Fibroblast of skin of right quadriceps (primary cell): ENCODE measurements around the gene PRR36.
"Not testable (repeated sequence)": the region's sequence is repeated elsewhere in the genome, so short reads cannot be mapped to it uniquely, and the experiment has no call there.

ENCODE experiments used
- DNase-seq: peaks from one replicate; pipeline ENCODE4 v3.0.0-alpha.2; 2013

The PRR36 gene

GRCh38 chr19:7897292-7897691, 23.1 kb upstream of the PRR36 start:
- no peak for DNase-seq

- DNase-seq, result no peak
These were observed 21.4 kb upstream of the PRR36 start for GRCh38 chr19:7895565-7895964.

- no peak for DNase-seq
These were observed 20.6 kb upstream of the PRR36 start for GRCh38 chr19:7894612-7895309.

- DNase-seq, result not testable (repeated sequence)
These were observed 19.3 kb upstream of the PRR36 start for GRCh38 chr19:7893362-7894101.

- DNase-seq, result no peak
These were observed 14.6 kb upstream of the PRR36 start for GRCh38 chr19:7888826-7889217.

- DNase-seq, result peak; percentile 65
These were observed 14.1 kb upstream of the PRR36 start, which contains the start of gene LRRC8E for GRCh38 chr19:7888145-7888825. TSS of gene LRRC8E (plus strand) at chr19:7888510. CDS start at chr19:7895604, 7,094 bp downstream.

GRCh38 chr19:7887408-7888144, 13.4 kb upstream of the PRR36 start:
- DNase-seq, result no peak

GRCh38 chr19:7885818-7886217, 11.6 kb upstream of the PRR36 start:
- no peak for DNase-seq

GRCh38 chr19:7883796-7884570, 9.8 kb upstream of the PRR36 start:
- peak; percentile 24 for DNase-seq

GRCh38 chr19:7883105-7883504, 8.9 kb upstream of the PRR36 start:
- no peak for DNase-seq

GRCh38 chr19:7881910-7882309, 7.7 kb upstream of the PRR36 start:
- no peak for DNase-seq

- DNase-seq, result no peak
These were observed 5.6 kb upstream of the PRR36 start for GRCh38 chr19:7879836-7880235.

- no peak for DNase-seq
These were observed 5.1 kb upstream of the PRR36 start for GRCh38 chr19:7879111-7879807.

- DNase-seq, result no peak
These were observed 3.2 kb upstream of the PRR36 start for GRCh38 chr19:7877249-7877836.

- DNase-seq, result no peak
These were observed 695 bp upstream of the PRR36 start for GRCh38 chr19:7874897-7875273.

GRCh38 chr19:7873304-7874075, 700 bp downstream of the PRR36 start:
- no peak for DNase-seq

- no peak for DNase-seq
These were observed 1.6 kb downstream of the PRR36 start for GRCh38 chr19:7872306-7873204.

GRCh38 chr19:7871437-7872305, 2.5 kb downstream of the PRR36 start:
- DNase-seq, result peak; percentile 81
